Spleen (tissue), 11 donors: ENCODE results near the gene SSBP2. TPM values are rescaled to one million over a fixed set of nuclear protein-coding genes. Genes with fewer than 3 reads are reported as not detected.
A peak's percentile ranks its signal among the peaks of the same experiment; 100 is the strongest.

ENCODE experiments used
- DNase-seq: peaks from one replicate; pipeline ENCODE4 v3.0.0-alpha.2; 2020
- H3K27ac ChIP-seq, 8 donors: fragments of 200-600 bp; sonication (generic) in 7 of 8; 1 replicate in 4 of 8; 2 replicates in 4 of 8; pipeline versions ENCODE4 v1.5.0 to v1.8.0; 2016 to 2021; ENCODE audit warnings: inconsistent platforms in 4 of 8, mild to moderate bottlenecking in 4 of 8, moderate library complexity in 1 of 8
- H3K27me3 ChIP-seq, 7 donors: fragments of 200-600 bp; sonication (generic) in 6 of 7; replicated peaks in 1 of 7; 1 replicate in 4 of 7; 2 replicates in 3 of 7; pipeline versions ENCODE4 v1.5.0 to v1.8.0; 2016 to 2021; ENCODE audit warnings: inconsistent platforms in 3 of 7, mild to moderate bottlenecking in 1 of 7
- H3K36me3 ChIP-seq, 6 donors: fragments of 200-600 bp; sonication (generic) in 5 of 6; 1 replicate in 4 of 6; 2 replicates in 2 of 6; pipeline versions ENCODE4 v1.5.0 to v1.8.0; 2016 to 2021; ENCODE audit warnings: inconsistent platforms in 2 of 6
- H3K4me1 ChIP-seq, 6 donors: fragments of 200-600 bp; sonication (generic) in 5 of 6; 1 replicate in 3 of 6; 2 replicates in 3 of 6; pipeline versions ENCODE4 v1.5.0 to v1.8.0; 2016 to 2021; ENCODE audit warnings: inconsistent platforms in 3 of 6
- H3K4me3 ChIP-seq, 8 donors: fragments of 200-600 bp; sonication (generic) in 7 of 8; 1 replicate in 4 of 8; 2 replicates in 4 of 8; pipeline versions ENCODE4 v1.5.0 to v1.8.0; 2016 to 2021; ENCODE audit warnings: inconsistent platforms in 4 of 8, mild to moderate bottlenecking in 4 of 8, moderate library complexity in 2 of 8
- H3K9me3 ChIP-seq, 8 donors: fragments of 200-600 bp; sonication (generic) in 7 of 8; 1 replicate in 4 of 8; 2 replicates in 4 of 8; pipeline versions ENCODE4 v1.5.0 to v1.8.0; 2016 to 2021; ENCODE audit warnings: inconsistent platforms in 4 of 8
- POLR2A ChIP-seq, 3 donors: fragments of 450-650 bp; IDR thresholded peaks; one replicate each; pipeline ENCODE4 v1.5.1; 2017; ENCODE audit warnings: antibody characterized with exemption in 3 of 3, mild to moderate bottlenecking in 1 of 3
- POLR2AphosphoS5 ChIP-seq, 3 donors: sonication (generic); formaldehyde crosslinking; IDR thresholded peaks; one replicate each; pipeline ENCODE4 v1.5.1; 2017; ENCODE audit warnings: antibody characterized with exemption in 3 of 3
- WGBS, 5 donors: extraction: QIAGEN DNeasy Blood & Tissue Kit in 3 of 5; methylation state at CpG; one replicate each; pipeline versions ENCODE4 v1.1.5 to v1.1.7; 2013 to 2018; 5-methylcytosine and 5-hydroxymethylcytosine counted together
- intact Hi-C: fragments of 100-400 bp; cut with DNase I; formaldehyde crosslinking; loops from one replicate; pipeline ENCODE4 v1.15.0; 2023; ENCODE audit warnings: low total_unique reads
- polyA plus RNA-seq, 3 donors: library from polyadenylated mRNA; stranded (reverse); fragments of 200-250 nt; gene quantifications; one replicate each; pipeline ENCODE4 v1.2.1, GENCODE V29; 2013
- total RNA-seq, 7 donors: library from RNA; depleted of rRNA in 3 of 7; stranded (reverse); fragments of >200 nt in 3 of 7; fragmentation: NEBNext Ultra II Directional in 4 of 7; extraction: Animal tissue kit (Norgen Biotek cat#: 25700) in 4 of 7; gene quantifications; one replicate each; pipeline versions ENCODE4 v1.1.0 to v1.2.1, GENCODE V29; 2016 to 2021
- TF ChIP-seq, protein P1 (sequence below), 11 experiments: fragments of 200-600 bp in 7 of 11; fragments of 450-650 bp in 4 of 11; sonication (generic) in 4 of 11; IDR thresholded peaks in 8 of 11; conservative IDR thresholded peaks in 3 of 11; 1 replicate in 7 of 11; 2 replicates in 4 of 11; pipeline versions ENCODE4 v1.4.0 to v1.8.0; 2016 to 2021; ENCODE audit warnings: antibody characterized with exemption in 11 of 11, inconsistent platforms in 4 of 11, mild to moderate bottlenecking in 1 of 11
- donor health status: healthy with polysubstance abuse.
- donor health status: DM: no; HTN: no; CAD: no; lungs with moderate emphysema.
- donor health status: DM: no; HTN: no; CAD: no.
- donor health status: Bipolar disorder and iron deficiency.
- donor health status: healthy.
- donor health status: DM: no; HTN: no; CAD: no.
- donor health status: DM: yes; HTN: yes; CAD: no.

SSBP2 gene
- total and polyA plus RNA-seq, 10 donors, result 12.2 to 40.8 (median 29.6) TPM

DNA sequence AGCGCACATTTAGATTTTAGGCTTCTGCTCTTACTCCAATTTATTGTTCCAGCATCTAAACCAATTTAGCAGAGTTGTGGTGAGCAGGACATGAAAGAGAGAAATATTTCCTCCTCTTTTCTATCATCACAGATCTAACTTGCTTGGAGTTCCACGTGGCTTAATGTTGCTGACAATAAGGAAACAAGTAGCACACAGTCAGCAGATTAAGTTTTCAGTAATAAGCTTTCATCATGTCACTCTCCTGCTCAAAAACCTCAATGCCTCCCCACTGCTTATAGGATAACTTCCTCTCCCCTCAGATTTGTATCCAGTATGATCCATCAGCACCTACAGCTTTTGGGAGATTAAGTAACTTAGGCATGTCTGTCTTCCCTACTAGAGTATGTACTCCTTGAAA lies 10.4 kb upstream of the SSBP2 start:
- intact Hi-C loops, result no loop called here
- peaks cover 0 to 14% (median 9%) of the 10 kb centered on the region in 6 donors for H3K4me1 ChIP-seq
- no peak for TF ChIP-seq POLR2A (IDR thresholded peaks at IDR 0.05)
- TF ChIP-seq, protein P1, sequence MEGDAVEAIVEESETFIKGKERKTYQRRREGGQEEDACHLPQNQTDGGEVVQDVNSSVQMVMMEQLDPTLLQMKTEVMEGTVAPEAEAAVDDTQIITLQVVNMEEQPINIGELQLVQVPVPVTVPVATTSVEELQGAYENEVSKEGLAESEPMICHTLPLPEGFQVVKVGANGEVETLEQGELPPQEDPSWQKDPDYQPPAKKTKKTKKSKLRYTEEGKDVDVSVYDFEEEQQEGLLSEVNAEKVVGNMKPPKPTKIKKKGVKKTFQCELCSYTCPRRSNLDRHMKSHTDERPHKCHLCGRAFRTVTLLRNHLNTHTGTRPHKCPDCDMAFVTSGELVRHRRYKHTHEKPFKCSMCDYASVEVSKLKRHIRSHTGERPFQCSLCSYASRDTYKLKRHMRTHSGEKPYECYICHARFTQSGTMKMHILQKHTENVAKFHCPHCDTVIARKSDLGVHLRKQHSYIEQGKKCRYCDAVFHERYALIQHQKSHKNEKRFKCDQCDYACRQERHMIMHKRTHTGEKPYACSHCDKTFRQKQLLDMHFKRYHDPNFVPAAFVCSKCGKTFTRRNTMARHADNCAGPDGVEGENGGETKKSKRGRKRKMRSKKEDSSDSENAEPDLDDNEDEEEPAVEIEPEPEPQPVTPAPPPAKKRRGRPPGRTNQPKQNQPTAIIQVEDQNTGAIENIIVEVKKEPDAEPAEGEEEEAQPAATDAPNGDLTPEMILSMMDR (IDR thresholded peaks at IDR 0.05 in 8 of 11, conservative IDR thresholded peaks at IDR 0.05 in 3 of 11), result no peak
- no peak overlapping the region for H3K4me3 ChIP-seq
- no peaks in the 10 kb centered on the region for H3K27me3 ChIP-seq
- WGBS, 5 donors, result 52 to 64% (median 55%) methylated on average over 2 of the region's 2 CpGs
- H3K9me3 ChIP-seq, result no peaks in the 10 kb centered on the region
- H3K36me3 ChIP-seq, result no peaks in the 10 kb centered on the region
- DNase-seq, result no peak
- no peak overlapping the region for H3K27ac ChIP-seq

GRCh38 chr5:81760521-81760920 lies 9.6 kb upstream of the SSBP2 start:
- no peak for DNase-seq
- H3K9me3 ChIP-seq, result no peaks in the 10 kb centered on the region
- H3K4me1 ChIP-seq, result peaks cover 0 to 14% (median 9%) of the 10 kb centered on the region in 6 donors
- no peaks in the 10 kb centered on the region for H3K36me3 ChIP-seq
- no peak overlapping the region for H3K4me3 ChIP-seq
- no peak overlapping the region for H3K27ac ChIP-seq
- WGBS, 5 donors, result 65 to 86% (median 77%) methylated on average over 4 of the region's 4 CpGs
- intact Hi-C loops, result no loop called here
- no peaks in the 10 kb centered on the region for H3K27me3 ChIP-seq
- no peak for TF ChIP-seq POLR2AphosphoS5 (IDR thresholded peaks at IDR 0.05)
- TF ChIP-seq POLR2A (IDR thresholded peaks at IDR 0.05), result no peak
- TF ChIP-seq, protein P1 (IDR thresholded peaks at IDR 0.05 in 8 of 11, conservative IDR thresholded peaks at IDR 0.05 in 3 of 11), result no peak

DNA sequence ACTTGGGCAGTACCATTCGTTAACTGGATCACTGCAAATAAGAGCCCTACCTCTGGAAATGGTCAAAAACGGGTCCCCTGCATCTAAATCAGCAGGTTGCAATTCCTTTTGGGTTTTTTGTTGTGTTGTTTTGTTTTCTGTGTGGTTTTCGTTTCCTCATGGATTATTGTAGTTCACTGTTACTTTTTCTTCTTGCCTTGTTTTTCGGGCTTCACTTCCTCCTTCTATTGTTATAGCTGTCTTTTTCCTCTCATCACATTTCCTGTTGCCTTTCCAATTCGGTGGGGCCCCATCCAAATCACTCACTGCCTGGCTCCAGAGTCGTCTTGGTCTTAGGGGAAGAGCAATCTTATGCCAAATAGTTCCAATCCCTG lies 8.7 kb upstream of the SSBP2 start:
- WGBS, 5 donors, result 32 to 42% (median 33%) methylated on average over 6 of the region's 6 CpGs
- H3K27ac ChIP-seq, result peak overlapping the region in 2 of 8 donors; percentile 4 to 8
- H3K9me3 ChIP-seq, result no peaks in the 10 kb centered on the region
- DNase-seq, result no peak
- H3K4me3 ChIP-seq, result no peak overlapping the region
- H3K4me1 ChIP-seq, result peaks cover 0 to 14% (median 9%) of the 10 kb centered on the region in 6 donors
- H3K27me3 ChIP-seq, result no peaks in the 10 kb centered on the region
- H3K36me3 ChIP-seq, result no peaks in the 10 kb centered on the region
- intact Hi-C loops, result no loop called here
- no peak for TF ChIP-seq POLR2A (IDR thresholded peaks at IDR 0.05)
- TF ChIP-seq, protein P1 (IDR thresholded peaks at IDR 0.05 in 8 of 11, conservative IDR thresholded peaks at IDR 0.05 in 3 of 11), result no peak
- no peak for TF ChIP-seq POLR2AphosphoS5 (IDR thresholded peaks at IDR 0.05)

- 87 to 96% (median 92%) methylated on average over 1 of the region's 1 CpG for WGBS, 5 donors
- no peak for DNase-seq
- TF ChIP-seq POLR2AphosphoS5 (IDR thresholded peaks at IDR 0.05) (no peak), POLR2A (IDR thresholded peaks at IDR 0.05) (no peak)
- TF ChIP-seq, protein P1 (IDR thresholded peaks at IDR 0.05 in 8 of 11, conservative IDR thresholded peaks at IDR 0.05 in 3 of 11), result no peak
- H3K27me3 ChIP-seq, result no peaks in the 10 kb centered on the region
- H3K36me3 ChIP-seq, result no peaks in the 10 kb centered on the region
- intact Hi-C loops, result no loop called here
- peaks cover 0 to 19% (median 11%) of the 10 kb centered on the region in 6 donors for H3K4me1 ChIP-seq
- H3K27ac ChIP-seq, result no peak overlapping the region
- H3K9me3 ChIP-seq, result no peaks in the 10 kb centered on the region
- H3K4me3 ChIP-seq, result no peak overlapping the region
Measured at GRCh38 chr5:81757404-81757803, 6.5 kb upstream of the SSBP2 start.
